Gastrocnemius medialis (tissue), 4 donors: ENCODE results near the gene CLEC18A. TPM values are rescaled to one million over a fixed set of nuclear protein-coding genes. Genes with fewer than 3 reads are reported as not detected.

Source experiments
- ATAC-seq, 2 donors: fragments of 150-250 bp; one replicate each; pipeline ENCODE4 v1.9.1; 2016
- DNase-seq, 2 donors: peaks; one replicate each; pipeline ENCODE4 v3.0.0-alpha.2; 2019
- H3K27ac ChIP-seq, 4 donors: fragments of 200-600 bp; sonication (generic); 1 replicate in 1 of 4; 2 replicates in 3 of 4; pipeline ENCODE4 v1.5.1; 2016 to 2018; ENCODE audit warnings: mild to moderate bottlenecking in 2 of 4, moderate library complexity in 1 of 4
- H3K27me3 ChIP-seq, 3 donors: fragments of 200-600 bp; sonication (generic) in 2 of 3; 1 replicate in 1 of 3; 2 replicates in 2 of 3; pipeline versions ENCODE4 v1.5.1 to v1.6.0; 2016 to 2019; ENCODE audit warnings: mild to moderate bottlenecking in 1 of 3, moderate library complexity in 1 of 3
- H3K36me3 ChIP-seq, 2 donors: fragments of 200-600 bp; sonication (generic) in 1 of 2; one replicate each; pipeline ENCODE4 v1.5.1; 2017 to 2018
- H3K4me1 ChIP-seq, 2 donors: fragments of 200-600 bp; sonication (generic) in 1 of 2; one replicate each; pipeline ENCODE4 v1.5.1; 2016 to 2017; ENCODE audit warnings: mild to moderate bottlenecking in 2 of 2
- H3K4me3 ChIP-seq, 4 donors: fragments of 200-600 bp; sonication (generic) in 3 of 4; 1 replicate in 1 of 4; 2 replicates in 3 of 4; pipeline ENCODE4 v1.5.1; 2016 to 2019; ENCODE audit warnings: mild to moderate bottlenecking in 2 of 4
- H3K9me3 ChIP-seq, 3 donors: fragments of 200-600 bp; sonication (generic) in 2 of 3; 1 replicate in 1 of 3; 2 replicates in 2 of 3; pipeline ENCODE4 v1.5.1; 2016 to 2019
- POLR2A ChIP-seq, 2 donors: fragments of 450-650 bp; IDR thresholded peaks; one replicate each; pipeline ENCODE4 v1.6.1; 2017; ENCODE audit warnings: antibody characterized with exemption in 2 of 2, mild to moderate bottlenecking in 2 of 2, moderate library complexity in 2 of 2
- in situ Hi-C, 4 donors: fragments of 200-750 bp; cut with MboI; loops; one replicate each; pipeline versions ENCODE4 v1.15.0 to v1.8.0; 2017; ENCODE audit warnings: low sequenced_read_pairs in 4 of 4
- intact Hi-C: fragments of 100-400 bp; cut with DNase I; formaldehyde crosslinking; loops from one replicate; pipeline ENCODE4 v1.15.1; 2023; ENCODE audit warnings: low total_unique reads
- total RNA-seq, 4 donors: library from RNA; depleted of rRNA; stranded (reverse); fragments of >200 nt; gene quantifications; one replicate each; pipeline versions ENCODE4 v1.1.0 to v1.2.3, GENCODE V29; 2016
- TF ChIP-seq, protein P1 (sequence below), 5 experiments: fragments of 450-650 bp in 3 of 5; fragments of 200-600 bp in 2 of 5; sonication (generic) in 2 of 5; IDR thresholded peaks in 4 of 5; conservative IDR thresholded peaks in 1 of 5; 1 replicate in 4 of 5; 2 replicates in 1 of 5; pipeline ENCODE4 v1.5.1; 2016 to 2019; ENCODE audit warnings: antibody characterized with exemption in 5 of 5, mild to moderate bottlenecking in 3 of 5, moderate library complexity in 3 of 5

CLEC18A gene
- total RNA-seq, 4 donors from 2014 or later: 0.71 TPM; not detected in 3

DNA sequence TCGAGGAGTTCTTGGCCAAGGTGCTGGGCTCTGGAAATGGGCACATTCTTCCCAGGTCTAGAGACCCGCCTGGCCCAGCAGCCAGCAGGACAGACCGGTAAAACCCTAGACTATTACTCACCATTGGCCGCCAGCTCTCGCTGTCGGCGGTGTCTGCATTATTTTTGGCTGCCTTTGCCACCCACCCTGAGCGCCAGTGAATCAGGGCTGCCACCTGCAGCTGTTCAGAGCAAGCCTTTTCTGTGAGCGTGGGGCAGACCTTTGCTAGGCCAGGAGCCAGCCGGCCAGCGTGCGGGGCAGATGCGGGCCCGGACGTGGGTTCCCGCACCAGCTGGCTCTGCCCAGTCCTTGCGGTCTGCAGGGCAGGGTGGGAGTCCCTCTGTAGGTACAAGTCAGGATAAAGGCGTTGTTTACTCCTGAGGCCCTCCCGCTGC, 15.8 kb upstream of the CLEC18A start:
- H3K36me3 ChIP-seq: peaks cover 0 to 89% of the 10 kb centered on the region in 2 donors
- no peak for ATAC-seq
- in situ Hi-C loops: loop anchor here in 1 of 4 donors (10.0 kb wide), 1 partner anchor 140 kb away; no protein-coding TSS in a partner anchor

DNA sequence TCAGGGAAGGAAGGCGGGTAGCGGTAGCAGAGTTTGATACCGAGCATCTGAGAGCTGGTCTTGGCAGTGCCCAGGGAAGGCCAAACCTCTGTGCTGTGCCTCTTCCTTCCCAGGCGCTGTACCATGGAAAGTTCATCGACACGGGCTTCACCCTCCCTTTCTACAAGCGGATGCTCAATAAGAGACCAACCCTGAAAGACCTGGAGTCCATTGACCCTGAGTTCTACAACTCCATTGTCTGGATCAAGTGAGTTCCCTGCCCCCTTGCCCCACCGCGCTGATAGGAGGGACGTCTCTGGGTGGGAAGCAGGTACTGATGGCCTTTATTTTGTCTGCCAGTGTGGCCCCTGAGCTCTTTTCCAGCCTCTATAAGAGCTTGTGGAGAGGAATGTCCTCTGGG, 15.4 kb upstream of the CLEC18A start:
- Histone ChIP-seq H3K36me3 (peaks cover 0 to 93% of the 10 kb centered on the region in 2 donors), H3K27me3 (no peaks in the 10 kb centered on the region), H3K4me1 (no peaks in the 10 kb centered on the region), H3K27ac (no peak overlapping the region), H3K9me3 (no peaks in the 10 kb centered on the region), H3K4me3 (no peak overlapping the region)
- in situ Hi-C loops: loop anchor here in 1 of 4 donors (10.0 kb wide), 1 partner anchor 141 kb away; no protein-coding TSS in a partner anchor
- no peak for DNase-seq
- no peak for ATAC-seq
- TF ChIP-seq, protein P1, sequence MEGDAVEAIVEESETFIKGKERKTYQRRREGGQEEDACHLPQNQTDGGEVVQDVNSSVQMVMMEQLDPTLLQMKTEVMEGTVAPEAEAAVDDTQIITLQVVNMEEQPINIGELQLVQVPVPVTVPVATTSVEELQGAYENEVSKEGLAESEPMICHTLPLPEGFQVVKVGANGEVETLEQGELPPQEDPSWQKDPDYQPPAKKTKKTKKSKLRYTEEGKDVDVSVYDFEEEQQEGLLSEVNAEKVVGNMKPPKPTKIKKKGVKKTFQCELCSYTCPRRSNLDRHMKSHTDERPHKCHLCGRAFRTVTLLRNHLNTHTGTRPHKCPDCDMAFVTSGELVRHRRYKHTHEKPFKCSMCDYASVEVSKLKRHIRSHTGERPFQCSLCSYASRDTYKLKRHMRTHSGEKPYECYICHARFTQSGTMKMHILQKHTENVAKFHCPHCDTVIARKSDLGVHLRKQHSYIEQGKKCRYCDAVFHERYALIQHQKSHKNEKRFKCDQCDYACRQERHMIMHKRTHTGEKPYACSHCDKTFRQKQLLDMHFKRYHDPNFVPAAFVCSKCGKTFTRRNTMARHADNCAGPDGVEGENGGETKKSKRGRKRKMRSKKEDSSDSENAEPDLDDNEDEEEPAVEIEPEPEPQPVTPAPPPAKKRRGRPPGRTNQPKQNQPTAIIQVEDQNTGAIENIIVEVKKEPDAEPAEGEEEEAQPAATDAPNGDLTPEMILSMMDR (IDR thresholded peaks at IDR 0.05 in 4 of 5, conservative IDR thresholded peaks at IDR 0.05 in 1 of 5): no peak
- no peak for TF ChIP-seq POLR2A (IDR thresholded peaks at IDR 0.05)
- intact Hi-C loops: no loop called here

More for the DNA sequence above, 15.8 kb upstream of the CLEC18A start:
- TF ChIP-seq, protein P1 (IDR thresholded peaks at IDR 0.05 in 4 of 5, conservative IDR thresholded peaks at IDR 0.05 in 1 of 5): no peak
- TF ChIP-seq POLR2A (IDR thresholded peaks at IDR 0.05): no peak
- H3K4me3 ChIP-seq: no peak overlapping the region
- H3K9me3 ChIP-seq: no peaks in the 10 kb centered on the region
- no peak overlapping the region for H3K27ac ChIP-seq
- intact Hi-C loops: no loop called here
- H3K4me1 ChIP-seq: no peaks in the 10 kb centered on the region
- DNase-seq: no peak
- H3K27me3 ChIP-seq: no peaks in the 10 kb centered on the region

DNA sequence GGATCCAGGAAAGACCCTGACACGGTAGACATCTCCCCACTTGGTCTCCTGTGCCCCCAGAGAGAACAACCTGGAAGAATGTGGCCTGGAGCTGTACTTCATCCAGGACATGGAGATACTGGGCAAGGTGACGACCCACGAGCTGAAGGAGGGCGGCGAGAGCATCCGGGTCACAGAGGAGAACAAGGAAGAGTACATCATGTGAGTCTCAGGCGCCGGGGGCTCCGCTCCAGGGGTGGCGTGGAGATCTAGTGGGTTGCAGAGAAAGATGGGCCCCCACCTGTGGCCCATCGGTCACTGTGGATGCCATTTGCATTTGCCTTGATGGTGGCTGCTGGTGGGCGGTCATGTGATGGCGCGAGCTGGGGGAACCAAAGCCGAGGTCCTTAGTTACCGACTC, 14.9 kb upstream of the CLEC18A start:
- H3K4me1 ChIP-seq: no peaks in the 10 kb centered on the region
- intact Hi-C loops: no loop called here
- no peak overlapping the region for H3K27ac ChIP-seq
- H3K27me3 ChIP-seq: no peaks in the 10 kb centered on the region
- in situ Hi-C loops: loop anchor here in 1 of 4 donors (10.0 kb wide), 1 partner anchor 141 kb away; no protein-coding TSS in a partner anchor
- H3K36me3 ChIP-seq: peaks cover 0 to 89% of the 10 kb centered on the region in 2 donors
- no peak for ATAC-seq
- H3K9me3 ChIP-seq: no peaks in the 10 kb centered on the region
- TF ChIP-seq, protein P1 (IDR thresholded peaks at IDR 0.05 in 4 of 5, conservative IDR thresholded peaks at IDR 0.05 in 1 of 5): no peak
- no peak for TF ChIP-seq POLR2A (IDR thresholded peaks at IDR 0.05)
- DNase-seq: no peak
- H3K4me3 ChIP-seq: no peak overlapping the region

DNA sequence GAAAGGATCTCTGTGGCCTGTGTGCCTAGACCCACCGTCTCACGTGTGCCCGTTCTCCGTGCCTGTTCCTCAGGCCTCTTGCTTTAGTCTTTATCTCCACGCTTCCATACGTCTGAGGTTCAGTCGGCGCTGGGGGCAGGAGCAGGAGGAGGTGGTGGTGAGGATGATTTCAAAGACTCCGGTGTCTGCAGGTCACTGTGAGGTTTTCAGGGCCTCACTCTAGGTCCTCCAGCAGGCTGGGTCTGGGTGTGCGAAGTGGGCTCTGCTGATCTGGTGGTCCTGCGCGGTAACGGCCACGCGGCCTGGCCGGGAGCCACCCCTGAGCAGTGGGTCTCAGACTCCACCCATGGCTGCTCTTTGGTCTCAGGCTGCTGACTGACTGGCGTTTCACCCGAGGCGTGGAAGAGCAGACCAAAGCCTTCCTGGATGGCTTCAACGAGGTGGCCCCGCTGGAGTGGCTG, 14.4 kb upstream of the CLEC18A start:
- H3K4me1 ChIP-seq: no peaks in the 10 kb centered on the region
- no peak overlapping the region for H3K4me3 ChIP-seq
- H3K36me3 ChIP-seq: peaks cover 0 to 87% of the 10 kb centered on the region in 2 donors
- no peaks in the 10 kb centered on the region for H3K27me3 ChIP-seq
- no peak for ATAC-seq
- intact Hi-C loops: no loop called here
- H3K9me3 ChIP-seq: no peaks in the 10 kb centered on the region
- TF ChIP-seq, protein P1 (IDR thresholded peaks at IDR 0.05 in 4 of 5, conservative IDR thresholded peaks at IDR 0.05 in 1 of 5): no peak
- no peak for TF ChIP-seq POLR2A (IDR thresholded peaks at IDR 0.05)
- in situ Hi-C loops: loop anchor here in 1 of 4 donors (10.0 kb wide), 1 partner anchor 142 kb away; no protein-coding TSS in a partner anchor
- no peak overlapping the region for H3K27ac ChIP-seq
- DNase-seq: no peak
